Measurements from ENCODE around the gene BICDL1. TPM values are rescaled to one million over a fixed set of nuclear protein-coding genes. Genes with fewer than 3 reads are reported as not detected.

Gene BICDL1
- total and polyA plus RNA-seq, 10 of the 15 experiments (the other 5 are each of a cell fraction or from before 2014, with no cell fraction given): 0.72 to 12.3 (median 4.2) TPM

DNA sequence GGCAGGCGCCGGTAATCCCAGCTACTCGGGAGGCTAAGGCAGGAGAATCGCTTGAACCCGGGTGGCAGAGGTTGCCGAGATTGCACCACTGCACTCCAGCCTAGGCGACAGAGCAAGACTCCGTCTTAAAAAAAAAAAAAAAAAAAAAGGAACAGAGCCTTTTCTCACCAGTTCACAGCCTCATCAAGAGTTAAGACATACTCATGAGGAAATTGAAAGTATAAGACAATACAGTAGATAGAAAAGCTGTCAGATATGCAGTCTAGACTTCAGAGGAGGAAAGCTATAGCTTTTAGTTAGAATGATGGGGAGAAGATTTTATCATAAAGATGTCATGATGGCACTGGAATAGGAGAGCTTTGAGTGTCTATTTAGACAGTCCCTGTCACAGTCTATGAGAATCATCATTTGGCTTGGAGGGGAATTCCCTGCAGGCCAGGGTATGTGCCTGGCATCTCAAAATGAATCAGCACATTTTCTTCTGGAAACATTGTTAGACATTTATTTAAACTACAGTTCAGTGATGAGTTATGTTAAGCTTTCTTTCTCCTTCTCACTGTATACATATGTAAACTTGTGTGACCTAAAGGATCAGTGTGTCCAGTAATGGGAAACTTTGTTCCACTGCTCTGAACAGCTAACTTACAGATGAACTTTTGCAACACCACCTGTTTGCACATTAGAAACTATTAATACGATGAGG is 130.4 kb downstream of the BICDL1 start (continued):
- TF ChIP-seq, protein P1, sequence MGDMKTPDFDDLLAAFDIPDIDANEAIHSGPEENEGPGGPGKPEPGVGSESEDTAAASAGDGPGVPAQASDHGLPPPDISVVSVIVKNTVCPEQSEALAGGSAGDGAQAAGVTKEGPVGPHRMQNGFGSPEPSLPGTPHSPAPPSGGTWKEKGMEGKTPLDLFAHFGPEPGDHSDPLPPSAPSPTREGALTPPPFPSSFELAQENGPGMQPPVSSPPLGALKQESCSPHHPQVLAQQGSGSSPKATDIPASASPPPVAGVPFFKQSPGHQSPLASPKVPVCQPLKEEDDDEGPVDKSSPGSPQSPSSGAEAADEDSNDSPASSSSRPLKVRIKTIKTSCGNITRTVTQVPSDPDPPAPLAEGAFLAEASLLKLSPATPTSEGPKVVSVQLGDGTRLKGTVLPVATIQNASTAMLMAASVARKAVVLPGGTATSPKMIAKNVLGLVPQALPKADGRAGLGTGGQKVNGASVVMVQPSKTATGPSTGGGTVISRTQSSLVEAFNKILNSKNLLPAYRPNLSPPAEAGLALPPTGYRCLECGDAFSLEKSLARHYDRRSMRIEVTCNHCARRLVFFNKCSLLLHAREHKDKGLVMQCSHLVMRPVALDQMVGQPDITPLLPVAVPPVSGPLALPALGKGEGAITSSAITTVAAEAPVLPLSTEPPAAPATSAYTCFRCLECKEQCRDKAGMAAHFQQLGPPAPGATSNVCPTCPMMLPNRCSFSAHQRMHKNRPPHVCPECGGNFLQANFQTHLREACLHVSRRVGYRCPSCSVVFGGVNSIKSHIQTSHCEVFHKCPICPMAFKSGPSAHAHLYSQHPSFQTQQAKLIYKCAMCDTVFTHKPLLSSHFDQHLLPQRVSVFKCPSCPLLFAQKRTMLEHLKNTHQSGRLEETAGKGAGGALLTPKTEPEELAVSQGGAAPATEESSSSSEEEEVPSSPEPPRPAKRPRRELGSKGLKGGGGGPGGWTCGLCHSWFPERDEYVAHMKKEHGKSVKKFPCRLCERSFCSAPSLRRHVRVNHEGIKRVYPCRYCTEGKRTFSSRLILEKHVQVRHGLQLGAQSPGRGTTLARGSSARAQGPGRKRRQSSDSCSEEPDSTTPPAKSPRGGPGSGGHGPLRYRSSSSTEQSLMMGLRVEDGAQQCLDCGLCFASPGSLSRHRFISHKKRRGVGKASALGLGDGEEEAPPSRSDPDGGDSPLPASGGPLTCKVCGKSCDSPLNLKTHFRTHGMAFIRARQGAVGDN (IDR thresholded peaks at IDR 0.05): no peak
- TF ChIP-seq JUNB (IDR thresholded peaks at IDR 0.05) (peak; percentile 89), SPI1 (IDR thresholded peaks at IDR 0.05; ENCODE audit: borderline replicate concordance, insufficient read depth, low read depth, low read length) (peak; percentile 77; the same call in 1 of the 2 replicates), CEBPB (IDR thresholded peaks at IDR 0.05; ENCODE audit: borderline replicate concordance in 1 of 2, low read depth in 2 of 2, low read length in 2 of 2) (no peak), MEF2B (IDR thresholded peaks at IDR 0.05; ENCODE audit: partially characterized antibody, poor library complexity, severe bottlenecking) (peak; percentile 23), RAD21 (IDR thresholded peaks at IDR 0.05; ENCODE audit: insufficient read depth, low read depth, low read length) (no peak), EP300 (IDR thresholded peaks at IDR 0.05; ENCODE audit: borderline replicate concordance in 1 of 2, control insufficient read depth in 1 of 2, low read depth in 2 of 2, low read length in 2 of 2) (peak in 1 of 2 experiments; percentile 33; a peak in 2 of 4 replicates), EZH2 (IDR thresholded peaks at IDR 0.05; ENCODE audit: borderline replicate concordance, control insufficient read depth, low read depth, low read length) (no peak), PAX5 (IDR thresholded peaks at IDR 0.05; ENCODE audit: borderline replicate concordance, low read depth, low read length) (0 out of 2 replicates have a peak, but pooled peaks have one; percentile 17), EED (IDR thresholded peaks at IDR 0.05; ENCODE audit: low read depth) (peak; percentile 67), CBX3 (IDR thresholded peaks at IDR 0.05; ENCODE audit: borderline replicate concordance, low read depth) (no peak), ZNF384 (IDR thresholded peaks at IDR 0.05; ENCODE audit: borderline replicate concordance, low read depth, low read length) (peak; percentile 91), NFXL1 (IDR thresholded peaks at IDR 0.05; ENCODE audit: borderline replicate concordance) (no peak), TAF1 (IDR thresholded peaks at IDR 0.05; ENCODE audit: borderline replicate concordance, low read depth, low read length) (no peak)
- TF ChIP-seq, protein P2, sequence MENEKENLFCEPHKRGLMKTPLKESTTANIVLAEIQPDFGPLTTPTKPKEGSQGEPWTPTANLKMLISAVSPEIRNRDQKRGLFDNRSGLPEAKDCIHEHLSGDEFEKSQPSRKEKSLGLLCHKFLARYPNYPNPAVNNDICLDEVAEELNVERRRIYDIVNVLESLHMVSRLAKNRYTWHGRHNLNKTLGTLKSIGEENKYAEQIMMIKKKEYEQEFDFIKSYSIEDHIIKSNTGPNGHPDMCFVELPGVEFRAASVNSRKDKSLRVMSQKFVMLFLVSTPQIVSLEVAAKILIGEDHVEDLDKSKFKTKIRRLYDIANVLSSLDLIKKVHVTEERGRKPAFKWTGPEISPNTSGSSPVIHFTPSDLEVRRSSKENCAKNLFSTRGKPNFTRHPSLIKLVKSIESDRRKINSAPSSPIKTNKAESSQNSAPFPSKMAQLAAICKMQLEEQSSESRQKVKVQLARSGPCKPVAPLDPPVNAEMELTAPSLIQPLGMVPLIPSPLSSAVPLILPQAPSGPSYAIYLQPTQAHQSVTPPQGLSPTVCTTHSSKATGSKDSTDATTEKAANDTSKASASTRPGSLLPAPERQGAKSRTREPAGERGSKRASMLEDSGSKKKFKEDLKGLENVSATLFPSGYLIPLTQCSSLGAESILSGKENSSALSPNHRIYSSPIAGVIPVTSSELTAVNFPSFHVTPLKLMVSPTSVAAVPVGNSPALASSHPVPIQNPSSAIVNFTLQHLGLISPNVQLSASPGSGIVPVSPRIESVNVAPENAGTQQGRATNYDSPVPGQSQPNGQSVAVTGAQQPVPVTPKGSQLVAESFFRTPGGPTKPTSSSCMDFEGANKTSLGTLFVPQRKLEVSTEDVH (IDR thresholded peaks at IDR 0.05; ENCODE audit: low read depth, partially characterized antibody): peak; percentile 35
- TF ChIP-seq, protein P3, sequence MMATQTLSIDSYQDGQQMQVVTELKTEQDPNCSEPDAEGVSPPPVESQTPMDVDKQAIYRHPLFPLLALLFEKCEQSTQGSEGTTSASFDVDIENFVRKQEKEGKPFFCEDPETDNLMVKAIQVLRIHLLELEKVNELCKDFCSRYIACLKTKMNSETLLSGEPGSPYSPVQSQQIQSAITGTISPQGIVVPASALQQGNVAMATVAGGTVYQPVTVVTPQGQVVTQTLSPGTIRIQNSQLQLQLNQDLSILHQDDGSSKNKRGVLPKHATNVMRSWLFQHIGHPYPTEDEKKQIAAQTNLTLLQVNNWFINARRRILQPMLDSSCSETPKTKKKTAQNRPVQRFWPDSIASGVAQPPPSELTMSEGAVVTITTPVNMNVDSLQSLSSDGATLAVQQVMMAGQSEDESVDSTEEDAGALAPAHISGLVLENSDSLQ (IDR thresholded peaks at IDR 0.05): peak; percentile 74
- TF ChIP-seq, protein P4, sequence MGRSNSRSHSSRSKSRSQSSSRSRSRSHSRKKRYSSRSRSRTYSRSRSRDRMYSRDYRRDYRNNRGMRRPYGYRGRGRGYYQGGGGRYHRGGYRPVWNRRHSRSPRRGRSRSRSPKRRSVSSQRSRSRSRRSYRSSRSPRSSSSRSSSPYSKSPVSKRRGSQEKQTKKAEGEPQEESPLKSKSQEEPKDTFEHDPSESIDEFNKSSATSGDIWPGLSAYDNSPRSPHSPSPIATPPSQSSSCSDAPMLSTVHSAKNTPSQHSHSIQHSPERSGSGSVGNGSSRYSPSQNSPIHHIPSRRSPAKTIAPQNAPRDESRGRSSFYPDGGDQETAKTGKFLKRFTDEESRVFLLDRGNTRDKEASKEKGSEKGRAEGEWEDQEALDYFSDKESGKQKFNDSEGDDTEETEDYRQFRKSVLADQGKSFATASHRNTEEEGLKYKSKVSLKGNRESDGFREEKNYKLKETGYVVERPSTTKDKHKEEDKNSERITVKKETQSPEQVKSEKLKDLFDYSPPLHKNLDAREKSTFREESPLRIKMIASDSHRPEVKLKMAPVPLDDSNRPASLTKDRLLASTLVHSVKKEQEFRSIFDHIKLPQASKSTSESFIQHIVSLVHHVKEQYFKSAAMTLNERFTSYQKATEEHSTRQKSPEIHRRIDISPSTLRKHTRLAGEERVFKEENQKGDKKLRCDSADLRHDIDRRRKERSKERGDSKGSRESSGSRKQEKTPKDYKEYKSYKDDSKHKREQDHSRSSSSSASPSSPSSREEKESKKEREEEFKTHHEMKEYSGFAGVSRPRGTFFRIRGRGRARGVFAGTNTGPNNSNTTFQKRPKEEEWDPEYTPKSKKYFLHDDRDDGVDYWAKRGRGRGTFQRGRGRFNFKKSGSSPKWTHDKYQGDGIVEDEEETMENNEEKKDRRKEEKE (IDR thresholded peaks at IDR 0.05): no peak
